GM23338 (cell line): Measurements from ENCODE around the gene CLDN7.

Source experiments
- CREB1 ChIP-seq: fragments of 250-450 bp; sonication (Bioruptor Pico); IDR thresholded peaks from 2 replicates; pipeline ENCODE4 v1.5.0; 2020; ENCODE audit warnings: low read depth, mild to moderate bottlenecking, moderate library complexity
- CTCF ChIP-seq, 2 experiments: fragments of 200-600 bp in 1 of 2; sonication (generic) in 1 of 2; conservative IDR thresholded peaks; 2 replicates each; pipeline versions ENCODE4 v1.5.1 to v1.6.1; 2016 to 2017; ENCODE audit warnings: antibody characterized with exemption in 2 of 2, low read depth in 2 of 2, mild to moderate bottlenecking in 2 of 2, moderate library complexity in 1 of 2
- EZH2 ChIP-seq: fragments of 200-600 bp; sonication (generic); IDR thresholded peaks from one replicate; pipeline ENCODE4 v1.8.0; 2017; ENCODE audit warnings: antibody characterized with exemption, mild to moderate bottlenecking, low read depth; ENCODE audit not compliant: unreplicated experiment
- EZH2phosphoT487 ChIP-seq: fragments of 200-600 bp; sonication (generic); IDR thresholded peaks from one replicate; pipeline ENCODE4 v1.8.1; 2018; ENCODE audit warnings: antibody characterized with exemption; ENCODE audit not compliant: unreplicated experiment
- JUNB ChIP-seq: IDR thresholded peaks from one replicate; pipeline ENCODE4 v1.6.1; 2016; ENCODE audit warnings: antibody characterized with exemption; ENCODE audit not compliant: unreplicated experiment
- NANOG ChIP-seq: IDR thresholded peaks from 2 replicates; pipeline ENCODE4 v1.6.1; 2016; ENCODE audit warnings: antibody characterized with exemption, borderline replicate concordance
- POLR2AphosphoS5 ChIP-seq: IDR thresholded peaks from 2 replicates; pipeline ENCODE4 v1.6.1; 2016; ENCODE audit warnings: antibody characterized with exemption, low read depth
- REST ChIP-seq: IDR thresholded peaks from one replicate; pipeline ENCODE4 v1.6.1; 2018; ENCODE audit warnings: antibody characterized with exemption; ENCODE audit not compliant: unreplicated experiment
- ZNF462 ChIP-seq: fragments of 250-450 bp; sonication (Bioruptor Pico); IDR thresholded peaks from 2 replicates; pipeline ENCODE4 v1.5.0; 2020; ENCODE audit warnings: mild to moderate bottlenecking, moderate library complexity
- TF ChIP-seq, protein P1 (sequence below): IDR thresholded peaks from 2 replicates; pipeline ENCODE4 v1.6.1; 2016; ENCODE audit warnings: antibody characterized with exemption

- TF ChIP-seq POLR2AphosphoS5, result no peak
- no peak for TF ChIP-seq EZH2phosphoT487
- TF ChIP-seq CTCF (conservative IDR thresholded peaks at IDR 0.05; ENCODE audit: low read depth in 2 of 2), result no peak
- TF ChIP-seq EZH2, result no peak
- TF ChIP-seq JUNB, result no peak
- TF ChIP-seq NANOG, result no peak
- TF ChIP-seq ZNF462 (CRISPR knock-in tag), result no peak
- TF ChIP-seq, protein P1, sequence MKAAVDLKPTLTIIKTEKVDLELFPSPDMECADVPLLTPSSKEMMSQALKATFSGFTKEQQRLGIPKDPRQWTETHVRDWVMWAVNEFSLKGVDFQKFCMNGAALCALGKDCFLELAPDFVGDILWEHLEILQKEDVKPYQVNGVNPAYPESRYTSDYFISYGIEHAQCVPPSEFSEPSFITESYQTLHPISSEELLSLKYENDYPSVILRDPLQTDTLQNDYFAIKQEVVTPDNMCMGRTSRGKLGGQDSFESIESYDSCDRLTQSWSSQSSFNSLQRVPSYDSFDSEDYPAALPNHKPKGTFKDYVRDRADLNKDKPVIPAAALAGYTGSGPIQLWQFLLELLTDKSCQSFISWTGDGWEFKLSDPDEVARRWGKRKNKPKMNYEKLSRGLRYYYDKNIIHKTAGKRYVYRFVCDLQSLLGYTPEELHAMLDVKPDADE, result no peak
- no peak for TF ChIP-seq REST
- no peak for TF ChIP-seq CREB1 (CRISPR knock-in tag)
Measured at GRCh38 chr17:7290166-7290565, 27.9 kb upstream of the CLDN7 start.
